ENCODE results near the gene ZC3H12C.

ZC3H12C gene

GRCh38 chr11:110070176-110070575 is 23.0 kb upstream of the ZC3H12C start:
- H3K4me3 ChIP-seq (ENCODE audit: low read depth, low read length): no peak overlapping the region
- no peak for DNase-seq (ENCODE audit: low read depth)
- TF ChIP-seq, protein P1, sequence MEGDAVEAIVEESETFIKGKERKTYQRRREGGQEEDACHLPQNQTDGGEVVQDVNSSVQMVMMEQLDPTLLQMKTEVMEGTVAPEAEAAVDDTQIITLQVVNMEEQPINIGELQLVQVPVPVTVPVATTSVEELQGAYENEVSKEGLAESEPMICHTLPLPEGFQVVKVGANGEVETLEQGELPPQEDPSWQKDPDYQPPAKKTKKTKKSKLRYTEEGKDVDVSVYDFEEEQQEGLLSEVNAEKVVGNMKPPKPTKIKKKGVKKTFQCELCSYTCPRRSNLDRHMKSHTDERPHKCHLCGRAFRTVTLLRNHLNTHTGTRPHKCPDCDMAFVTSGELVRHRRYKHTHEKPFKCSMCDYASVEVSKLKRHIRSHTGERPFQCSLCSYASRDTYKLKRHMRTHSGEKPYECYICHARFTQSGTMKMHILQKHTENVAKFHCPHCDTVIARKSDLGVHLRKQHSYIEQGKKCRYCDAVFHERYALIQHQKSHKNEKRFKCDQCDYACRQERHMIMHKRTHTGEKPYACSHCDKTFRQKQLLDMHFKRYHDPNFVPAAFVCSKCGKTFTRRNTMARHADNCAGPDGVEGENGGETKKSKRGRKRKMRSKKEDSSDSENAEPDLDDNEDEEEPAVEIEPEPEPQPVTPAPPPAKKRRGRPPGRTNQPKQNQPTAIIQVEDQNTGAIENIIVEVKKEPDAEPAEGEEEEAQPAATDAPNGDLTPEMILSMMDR (IDR thresholded peaks at IDR 0.05; ENCODE audit: control insufficient read depth, extremely low read depth, insufficient read depth): no peak

DNA sequence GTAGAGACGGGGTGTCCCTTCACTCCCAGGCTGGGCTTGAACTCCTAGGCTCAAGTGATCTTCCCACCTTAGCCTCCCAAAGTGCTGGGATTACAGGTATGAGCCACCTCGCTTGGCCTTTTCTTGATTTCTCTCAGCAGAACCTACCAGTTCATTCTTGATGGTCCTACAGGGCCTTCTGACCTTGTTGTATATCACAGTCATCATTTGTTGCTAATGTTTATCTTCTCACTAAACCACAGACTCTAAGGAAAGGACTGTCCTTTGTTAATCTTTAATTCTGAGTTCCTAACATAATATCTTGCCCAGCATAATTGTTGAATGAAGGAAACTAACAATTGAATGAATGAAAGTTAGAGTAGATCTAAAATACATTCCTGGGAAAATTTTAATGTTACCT is 22.0 kb upstream of the ZC3H12C start:
- TF ChIP-seq, protein P1 (IDR thresholded peaks at IDR 0.05; ENCODE audit: control insufficient read depth, extremely low read depth, insufficient read depth): no peak
- no peak overlapping the region for H3K4me3 ChIP-seq (ENCODE audit: low read depth, low read length)
- DNase-seq (ENCODE audit: low read depth): no peak

DNA sequence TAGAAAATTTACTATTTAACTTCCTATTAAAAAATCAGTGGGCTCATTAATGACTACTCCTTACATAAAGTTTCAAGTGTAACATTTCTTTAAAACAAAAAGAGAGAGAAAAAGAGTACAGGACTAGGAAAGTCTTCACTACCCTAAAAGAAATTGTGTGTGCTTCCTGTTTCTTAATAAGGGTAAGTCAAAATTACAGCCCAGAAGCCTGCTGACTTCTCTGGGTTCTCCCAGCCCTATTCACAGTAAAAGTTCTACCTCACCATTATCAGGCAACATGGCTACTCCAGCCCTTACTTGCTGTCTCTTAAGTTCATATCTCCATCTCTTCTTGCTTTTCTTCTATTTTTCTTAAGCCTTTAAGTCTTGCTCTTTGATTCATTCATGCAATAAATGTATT is 20.3 kb upstream of the ZC3H12C start:
- DNase-seq (ENCODE audit: low read depth): no peak
- H3K4me3 ChIP-seq (ENCODE audit: low read depth, low read length): no peak overlapping the region
- TF ChIP-seq, protein P1 (IDR thresholded peaks at IDR 0.05; ENCODE audit: control insufficient read depth, extremely low read depth, insufficient read depth): no peak

DNA sequence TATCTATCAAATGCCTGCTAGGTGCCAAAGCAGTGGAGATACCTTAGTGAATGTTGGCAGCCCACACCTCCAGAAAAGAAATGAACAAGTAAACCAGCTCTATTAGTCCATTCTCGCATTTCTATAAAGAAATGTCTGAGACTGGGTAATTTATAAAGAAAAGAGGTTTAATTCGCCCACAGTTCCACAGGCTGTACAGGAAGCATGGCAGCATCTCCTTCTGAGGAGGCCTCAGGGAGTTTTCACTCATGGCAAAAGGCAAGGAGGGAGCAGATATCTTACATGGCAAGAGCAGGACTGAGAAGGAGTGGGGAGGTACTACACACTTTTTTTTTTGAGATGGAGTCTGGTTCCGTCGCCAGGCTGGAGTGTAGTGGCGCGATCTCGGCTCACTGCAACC is 18.7 kb upstream of the ZC3H12C start:
- DNase-seq (ENCODE audit: low read depth): no peak

DNA sequence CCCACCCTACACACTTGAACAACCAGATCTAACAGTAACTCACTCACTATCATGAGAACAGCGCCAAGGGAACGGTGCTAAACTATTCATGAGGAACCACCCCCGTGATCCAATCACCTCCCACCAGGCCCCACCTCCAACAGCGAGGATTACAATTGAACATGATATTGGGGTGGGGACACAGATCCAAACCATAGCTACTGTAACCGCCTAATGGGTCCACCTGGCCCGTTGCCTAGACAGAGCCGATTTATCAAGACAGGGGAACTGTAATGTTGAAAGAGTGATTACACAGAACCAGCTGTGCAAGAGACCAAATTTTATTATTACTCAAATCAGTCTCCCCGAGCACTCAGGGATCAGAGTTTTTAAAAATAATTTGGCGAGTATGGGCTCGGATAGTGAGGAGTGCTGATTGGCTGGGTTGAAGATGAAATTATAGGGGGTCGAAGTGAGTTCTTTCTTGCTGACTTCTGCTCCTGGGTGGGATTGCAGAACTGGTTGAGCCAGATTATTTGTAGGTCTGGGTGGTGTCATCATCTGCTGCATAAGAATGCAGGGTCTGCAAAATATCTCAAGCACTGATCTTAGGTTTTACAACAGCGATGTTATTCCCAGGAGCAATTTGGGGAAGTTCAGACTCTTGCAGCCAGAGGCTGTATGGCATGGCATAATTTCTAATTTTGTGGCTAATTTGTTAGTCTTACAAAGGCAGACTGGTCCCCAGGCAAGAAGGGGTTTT is 17.9 kb upstream of the ZC3H12C start:
- TF ChIP-seq, protein P1 (IDR thresholded peaks at IDR 0.05; ENCODE audit: control insufficient read depth, extremely low read depth, insufficient read depth): no peak
- H3K4me3 ChIP-seq (ENCODE audit: low read depth, low read length): no peak overlapping the region
- no peak for DNase-seq (ENCODE audit: low read depth)

More for the DNA sequence above, 18.7 kb upstream of the ZC3H12C start:
- TF ChIP-seq, protein P1 (IDR thresholded peaks at IDR 0.05; ENCODE audit: control insufficient read depth, extremely low read depth, insufficient read depth): no peak
- no peak overlapping the region for H3K4me3 ChIP-seq (ENCODE audit: low read depth, low read length)

DNA sequence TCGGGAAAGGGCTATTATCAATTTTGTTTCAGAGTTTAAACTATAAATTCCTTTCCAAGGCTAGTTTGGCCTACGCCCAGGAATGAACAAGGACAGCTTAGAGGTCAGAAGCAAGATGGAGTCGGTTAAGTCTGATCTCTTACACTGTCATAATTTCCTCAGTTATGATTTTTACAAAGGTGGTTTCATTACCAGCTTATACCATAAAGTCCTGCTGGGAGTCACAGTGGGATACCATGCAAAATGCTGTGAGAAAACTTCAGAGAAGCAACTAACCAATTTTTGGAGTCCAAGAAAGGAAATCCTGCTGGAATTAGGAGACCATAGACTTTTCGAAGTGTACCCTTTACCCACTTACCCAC is 17.4 kb upstream of the ZC3H12C start:
- TF ChIP-seq, protein P1 (IDR thresholded peaks at IDR 0.05; ENCODE audit: control insufficient read depth, extremely low read depth, insufficient read depth): no peak
- H3K4me3 ChIP-seq (ENCODE audit: low read depth, low read length): no peak overlapping the region
- DNase-seq (ENCODE audit: low read depth): no peak
